ENCODE measurements around the gene EPM2AIP1.

The EPM2AIP1 gene

DNA sequence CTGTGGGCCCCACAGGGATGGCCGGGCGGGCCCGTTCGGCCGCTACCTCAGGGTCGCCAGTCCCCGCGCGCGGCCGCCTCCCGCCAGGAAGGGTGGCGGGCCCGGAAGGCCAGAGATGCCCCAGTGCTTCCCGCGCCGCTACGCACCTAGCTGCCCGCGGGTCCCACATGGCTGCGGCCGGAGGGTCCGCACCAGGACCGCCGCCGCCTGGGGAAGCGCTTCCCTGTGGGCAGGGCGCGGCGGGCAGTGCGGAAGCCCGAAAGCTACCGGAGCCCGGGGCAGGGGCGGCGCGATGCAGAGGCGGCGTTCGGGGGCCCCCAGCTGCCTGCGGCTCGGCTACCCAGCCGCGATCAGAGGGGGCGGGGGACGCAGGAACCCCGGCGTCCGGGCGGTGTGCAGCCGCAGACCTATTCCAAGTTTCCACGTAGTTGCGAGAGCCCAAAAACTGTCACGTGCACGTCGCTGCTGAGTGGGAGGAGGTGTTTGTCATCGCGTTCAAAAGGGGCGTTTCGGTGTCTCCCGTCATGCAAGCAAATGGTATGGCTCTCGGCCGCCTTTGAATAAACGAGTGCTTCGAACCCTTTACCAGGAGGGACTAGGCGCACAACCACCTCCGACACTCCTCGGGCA lies 48.2 kb downstream of the EPM2AIP1 start, which contains the start of gene TRANK1:
Gene TRANK1 (minus strand): TSS at position 414 of the 630 bp plus-strand sequence. CDS start 245 bp downstream, at position 169.
- peak in 1 of 2 experiments; percentile 22 for DNase-seq

DNA sequence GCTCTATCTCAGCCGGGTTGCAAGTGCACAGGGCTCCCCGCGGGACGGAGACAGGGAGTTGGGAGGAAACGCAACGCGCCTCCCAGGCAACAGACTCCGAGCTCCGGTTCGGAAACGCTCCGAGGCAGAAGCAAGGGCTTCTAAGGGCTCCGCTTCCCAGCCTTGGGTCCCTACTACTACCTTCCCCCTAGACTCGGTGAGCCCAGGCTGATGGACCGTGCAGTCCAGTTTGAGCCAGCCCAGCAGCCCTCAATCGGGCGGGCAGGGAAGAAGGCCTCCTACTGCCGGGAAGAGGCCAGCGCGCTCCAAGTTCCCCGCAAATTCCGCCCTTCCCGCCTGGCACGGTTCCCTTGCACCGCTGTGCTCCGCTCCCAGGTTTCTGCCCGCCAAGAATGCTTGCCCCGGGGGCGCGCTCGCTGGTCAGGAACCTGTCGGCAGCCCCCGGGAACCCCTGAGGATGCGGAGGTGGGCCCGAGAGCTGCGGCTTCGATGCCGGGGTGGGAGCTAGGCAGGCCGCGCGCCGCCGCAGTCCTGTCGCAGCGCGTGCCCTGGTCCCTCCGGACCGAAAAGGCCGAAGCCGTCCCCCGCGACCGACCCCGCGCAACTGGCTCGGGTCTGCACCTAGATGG lies 48.8 kb downstream of the EPM2AIP1 start:
- peak; percentile 25 to 48 for DNase-seq

DNA sequence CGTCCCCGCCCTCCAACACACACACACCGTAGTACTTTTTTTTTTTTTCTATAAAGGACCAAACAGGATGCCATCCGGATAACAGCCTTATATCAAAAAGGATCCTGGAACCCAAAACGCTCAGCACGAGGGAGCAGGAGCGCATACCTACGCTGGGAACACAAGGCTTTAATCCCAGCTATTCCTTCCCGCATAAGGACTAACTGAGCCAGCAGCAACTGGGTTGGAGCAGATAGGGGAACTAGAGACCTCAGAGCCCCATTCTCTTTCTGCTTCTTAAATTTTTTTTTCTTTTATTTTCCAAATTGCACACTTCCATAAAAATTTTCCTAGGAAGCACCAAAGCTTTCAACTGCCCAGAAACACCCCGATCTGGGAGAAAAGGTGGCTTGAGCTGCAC lies 49.3 kb downstream of the EPM2AIP1 start:
- DNase-seq = no peak

DNA sequence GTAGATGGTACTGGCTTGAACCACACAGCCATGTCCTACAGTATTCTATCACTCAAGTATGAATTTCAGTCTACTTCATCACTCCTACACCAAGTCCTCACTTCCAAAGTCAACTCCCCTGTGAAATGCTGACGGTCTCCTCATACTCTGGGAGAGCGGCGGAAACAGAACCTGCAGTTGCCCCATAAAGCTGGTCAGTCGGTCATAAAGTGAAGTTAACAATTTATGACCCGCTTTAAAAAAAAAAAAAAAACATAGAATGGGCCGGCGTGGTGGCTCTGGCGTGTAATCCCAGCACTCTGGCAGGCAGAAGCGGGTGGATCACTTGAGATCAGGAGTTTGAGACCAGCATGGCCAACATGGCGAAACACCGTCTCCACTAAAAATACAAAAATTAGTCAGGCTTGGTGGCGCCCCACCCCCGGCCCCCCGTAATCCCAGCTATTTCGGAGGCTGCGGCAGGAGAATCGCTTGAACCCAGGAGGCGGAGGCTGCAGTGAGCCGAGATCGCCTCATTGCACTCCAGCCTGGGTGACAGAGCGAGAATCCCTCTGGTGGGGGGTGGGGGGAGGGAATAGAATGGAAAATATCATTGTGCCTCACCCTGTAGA lies 50.2 kb downstream of the EPM2AIP1 start:
- DNase-seq = no peak

DNA sequence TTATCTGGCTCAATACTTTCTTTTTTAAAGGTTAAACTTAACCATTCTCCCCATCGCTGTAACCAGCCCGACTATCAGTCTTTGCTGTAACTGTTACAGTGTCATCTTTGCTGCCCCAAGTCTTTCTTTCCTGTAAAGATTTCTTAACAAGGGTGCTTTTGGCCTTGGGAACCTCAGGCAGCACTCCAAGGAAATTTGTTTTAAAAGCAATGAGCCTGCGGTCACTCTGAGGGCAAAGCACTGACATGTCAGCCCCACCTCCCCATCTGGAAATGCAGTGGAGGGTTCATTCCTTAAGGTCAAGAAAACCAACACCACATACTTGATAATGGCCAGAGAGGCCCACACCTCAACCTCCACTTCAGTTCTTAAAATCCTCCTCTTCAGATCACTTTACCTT lies 51.3 kb downstream of the EPM2AIP1 start:
- no peak for DNase-seq

DNA sequence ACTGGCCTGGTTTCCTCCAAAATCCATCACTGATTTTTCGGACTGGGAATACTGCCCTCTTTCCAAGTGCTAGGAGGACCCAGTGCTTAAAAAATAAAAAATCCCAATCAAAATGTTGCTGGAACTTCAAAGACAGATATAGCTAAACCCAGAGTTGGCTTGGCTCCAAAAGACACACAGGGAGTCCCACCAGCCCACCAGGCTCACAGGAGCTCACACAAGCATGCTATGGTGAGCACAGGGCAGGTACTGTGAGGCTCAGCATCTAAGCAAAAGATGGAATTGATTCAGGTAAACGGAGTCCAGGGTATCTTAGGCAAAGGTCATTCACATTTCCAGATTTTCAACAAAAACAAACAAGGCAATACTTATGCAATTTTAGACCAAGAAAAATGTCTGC lies 51.8 kb downstream of the EPM2AIP1 start:
- no peak for DNase-seq

DNA sequence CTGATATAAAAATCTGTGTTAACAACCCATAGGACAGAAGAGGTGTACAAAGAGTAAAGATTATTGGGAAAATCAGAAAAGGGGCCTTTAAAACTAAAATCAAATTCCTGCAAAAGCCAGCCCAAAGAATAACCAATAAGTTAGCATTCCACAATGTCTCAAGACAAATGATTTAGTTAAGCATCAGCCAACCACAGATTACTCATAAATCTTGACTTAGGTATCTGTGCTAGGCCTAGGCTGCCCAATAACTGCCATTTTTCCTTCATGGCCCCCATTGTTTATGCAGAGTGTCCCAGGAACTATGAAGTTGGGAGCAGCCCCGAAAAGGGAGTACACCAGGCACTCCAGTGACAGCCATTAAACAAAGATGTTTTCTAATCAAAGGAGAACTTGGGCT lies 55.4 kb downstream of the EPM2AIP1 start:
- DNase-seq = no peak

Measured in NCI-H524 (cell line).